Erythroblast (primary cell): Measurements from ENCODE around the gene PTCD2.

Experiments used
- GATA1 ChIP-seq: IDR thresholded peaks from 2 replicates; pipeline ENCODE4 v1.6.1; 2011; ENCODE audit warnings: low read depth, mild to moderate bottlenecking, control low read depth, low read length, moderate library complexity
- POLR2A ChIP-seq: IDR thresholded peaks from 2 replicates; pipeline ENCODE4 v1.6.1; 2011; ENCODE audit warnings: mild to moderate bottlenecking, low read length

DNA sequence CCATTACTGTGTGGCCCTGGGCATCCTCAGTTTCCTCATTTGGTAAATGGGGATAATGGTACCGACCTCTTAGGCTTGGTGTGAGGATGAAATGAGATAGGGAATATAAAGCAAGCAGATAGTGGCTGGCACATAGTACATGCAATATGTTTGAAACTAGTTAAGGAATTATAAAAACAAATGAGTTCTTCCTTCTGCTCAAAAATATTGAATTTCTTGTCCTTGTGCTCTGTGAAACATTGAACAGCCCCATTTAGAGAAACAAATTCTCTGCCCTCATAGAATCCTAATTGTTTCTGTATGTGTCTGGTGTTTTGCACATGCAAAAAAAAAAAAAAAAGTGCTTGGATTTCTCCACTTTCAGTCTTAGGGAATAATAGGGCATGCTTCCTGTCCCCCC lies 39.7 kb downstream of the PTCD2 start:
- no peak for TF ChIP-seq POLR2A
- no peak for TF ChIP-seq GATA1
